HG03159 (cell line): ENCODE measurements around the gene CAMK4.

Experiments
- ATAC-seq: cut with Tn5 transposase; IDR thresholded peaks from one replicate; pipeline ENCODE4 v1.9.1; 2021; ENCODE audit warnings: mild to moderate bottlenecking, moderate library complexity; ENCODE audit not compliant: unreplicated experiment

CAMK4 gene

DNA sequence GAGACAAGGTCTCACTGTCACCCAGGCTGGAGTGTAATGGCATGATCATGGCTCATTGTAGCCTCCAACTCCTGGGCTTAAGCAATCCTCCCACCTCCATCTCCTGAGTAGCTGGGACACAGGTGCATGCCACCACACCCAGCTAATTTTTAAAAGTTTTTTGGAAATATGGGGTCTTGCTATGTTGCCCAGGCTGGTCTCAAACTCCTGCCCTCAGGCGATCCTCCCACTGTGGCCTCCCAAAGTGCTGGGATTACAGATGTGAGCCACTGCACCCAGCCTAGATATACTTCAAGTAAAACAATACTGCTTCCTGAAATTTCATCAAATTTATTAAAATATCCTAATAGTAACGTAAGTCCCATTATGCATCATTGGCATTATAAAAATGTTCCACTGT, 254.7 kb downstream of the CAMK4 start:
- no peak for ATAC-seq

DNA sequence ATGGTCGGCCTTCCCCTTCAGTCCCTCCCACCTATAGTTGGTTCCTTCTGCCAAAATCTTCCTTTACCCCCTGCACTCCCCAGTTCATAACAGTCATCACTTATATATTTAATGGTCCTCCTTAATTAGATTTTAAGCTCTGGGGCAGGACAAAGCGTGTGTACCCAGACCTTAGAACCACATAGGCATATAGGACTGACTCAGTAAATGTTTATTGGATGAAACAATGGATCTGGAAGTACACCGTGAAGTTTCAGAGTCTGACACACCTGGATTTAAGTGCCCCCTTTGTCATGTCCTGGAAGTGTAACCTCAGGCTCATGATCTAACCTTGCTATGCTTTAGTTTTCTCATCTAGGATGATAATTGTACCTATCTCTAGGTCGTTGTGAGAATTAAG, 256.2 kb downstream of the CAMK4 start:
- no peak for ATAC-seq

DNA sequence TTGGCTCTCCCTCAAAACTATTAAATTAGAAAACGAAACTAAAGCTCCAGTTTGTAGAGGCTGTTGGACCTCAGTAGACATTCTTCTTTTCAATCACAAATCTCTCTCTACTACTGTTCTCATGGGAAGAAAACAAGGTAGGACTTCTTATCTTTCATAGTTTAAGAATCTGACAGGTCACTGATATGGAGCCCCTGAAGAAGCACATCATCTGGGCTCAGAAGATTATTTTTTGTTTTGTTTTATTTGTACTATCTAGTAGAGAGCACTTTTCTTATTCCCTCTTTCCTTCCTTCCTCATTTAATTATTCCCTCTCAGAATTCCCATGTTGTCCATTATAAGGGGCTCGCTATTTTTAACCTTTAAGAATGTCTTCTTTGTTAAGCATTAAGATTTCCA, 261.9 kb downstream of the CAMK4 start:
- no peak for ATAC-seq

DNA sequence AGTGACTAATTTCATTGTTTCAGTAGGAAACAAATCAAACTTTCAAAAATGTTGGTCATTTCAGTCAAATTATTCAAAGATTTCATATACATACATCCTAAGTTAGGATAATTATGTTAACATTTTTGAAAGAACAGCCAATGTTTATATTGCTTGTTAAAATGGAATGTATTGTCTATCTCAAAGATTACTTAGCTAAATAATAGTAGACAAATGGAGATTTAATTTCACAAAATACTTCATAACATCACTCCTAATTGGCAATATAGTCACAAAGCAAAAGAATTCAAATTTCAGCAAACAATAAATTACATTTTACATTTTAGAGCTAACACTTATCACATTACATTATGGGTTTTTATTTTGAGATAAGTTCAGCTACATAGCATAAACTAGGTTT, 262.7 kb downstream of the CAMK4 start:
- no peak for ATAC-seq

DNA sequence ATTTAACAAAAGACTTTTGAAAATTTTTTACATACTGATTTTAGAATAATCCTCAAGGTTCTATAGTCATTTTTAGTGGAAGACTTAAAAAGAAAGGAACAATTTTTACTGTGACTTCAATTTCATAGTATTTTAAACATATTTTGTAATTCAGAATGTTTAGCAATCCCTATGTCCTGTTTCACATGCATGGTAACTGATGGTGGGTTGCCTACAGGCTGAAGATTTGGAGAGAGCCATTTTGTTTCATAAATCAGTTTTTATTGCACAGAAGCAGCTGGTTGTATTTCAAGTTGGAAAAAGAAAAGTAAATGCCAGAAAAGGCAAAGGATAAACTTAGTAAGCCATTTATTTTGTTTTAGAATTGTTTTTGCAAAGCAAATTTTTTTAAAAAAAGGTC, 264.2 kb downstream of the CAMK4 start:
- no peak for ATAC-seq

DNA sequence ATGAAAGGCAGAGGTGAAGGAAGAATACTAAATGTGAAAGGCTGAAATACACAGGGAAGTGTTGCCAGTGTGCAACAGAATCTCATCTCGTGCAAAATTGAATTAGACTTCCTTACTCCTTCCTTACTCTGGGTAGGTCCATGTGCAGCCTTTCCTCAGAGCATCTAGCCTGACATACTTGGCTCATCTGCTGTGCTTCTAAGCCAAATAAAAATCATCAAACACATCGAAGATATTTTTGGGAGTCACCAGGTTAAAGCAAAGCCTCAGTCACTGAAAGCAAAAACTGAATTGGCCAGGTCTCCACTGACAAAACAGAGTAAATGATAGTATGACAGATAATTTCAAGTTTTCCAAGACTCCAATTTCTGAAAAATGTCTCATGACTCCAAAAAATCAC, 268.8 kb downstream of the CAMK4 start:
- no peak for ATAC-seq

DNA sequence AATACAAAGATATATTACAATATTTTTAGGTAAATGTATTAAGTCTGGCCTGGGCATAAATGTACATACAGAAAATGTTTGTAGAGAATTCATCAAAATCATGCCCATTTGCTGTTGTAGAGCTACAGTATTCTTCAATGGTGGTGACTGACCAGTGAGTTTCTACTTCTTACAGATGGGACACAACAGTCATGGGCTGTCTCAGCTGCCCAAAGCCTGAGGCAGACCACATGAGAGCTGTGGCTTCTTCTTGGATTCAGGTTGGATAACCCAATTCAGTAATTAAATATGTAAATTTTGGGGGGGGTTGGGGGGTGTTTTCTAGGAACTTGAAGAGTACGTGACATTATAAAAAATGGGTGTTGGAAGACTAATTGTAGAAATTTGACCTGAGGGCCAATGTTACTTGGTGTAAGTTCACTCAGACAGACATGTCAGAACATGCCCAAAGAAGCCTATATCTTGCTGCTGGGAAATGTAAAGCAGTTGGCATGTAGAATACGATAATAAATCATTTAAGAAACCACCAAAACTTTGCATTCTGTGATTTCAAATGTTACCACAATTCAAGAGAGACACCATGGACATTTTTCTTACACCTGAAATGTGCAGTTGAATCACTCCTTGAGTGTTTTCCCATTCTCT, 270.3 kb downstream of the CAMK4 start:
- ATAC-seq: no peak

DNA sequence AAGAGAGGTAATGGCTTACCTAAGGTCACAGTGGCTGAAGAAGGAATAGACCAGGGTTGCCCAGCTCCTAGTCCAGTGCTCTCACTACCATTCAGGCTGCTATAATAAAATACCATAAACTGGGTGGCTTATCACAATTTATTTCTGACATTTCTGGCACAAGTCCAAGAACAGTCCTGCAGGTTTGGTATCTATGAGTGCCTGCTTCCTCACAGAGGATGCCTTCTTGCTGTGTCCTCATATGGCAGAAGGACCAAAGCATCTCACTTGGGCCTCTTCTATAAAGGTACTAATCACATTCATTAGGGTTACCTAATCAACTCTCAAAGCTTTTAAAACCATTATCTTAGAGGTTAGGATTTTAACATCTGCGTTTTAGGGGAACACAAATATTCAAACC, 271.0 kb downstream of the CAMK4 start:
- ATAC-seq: no peak

DNA sequence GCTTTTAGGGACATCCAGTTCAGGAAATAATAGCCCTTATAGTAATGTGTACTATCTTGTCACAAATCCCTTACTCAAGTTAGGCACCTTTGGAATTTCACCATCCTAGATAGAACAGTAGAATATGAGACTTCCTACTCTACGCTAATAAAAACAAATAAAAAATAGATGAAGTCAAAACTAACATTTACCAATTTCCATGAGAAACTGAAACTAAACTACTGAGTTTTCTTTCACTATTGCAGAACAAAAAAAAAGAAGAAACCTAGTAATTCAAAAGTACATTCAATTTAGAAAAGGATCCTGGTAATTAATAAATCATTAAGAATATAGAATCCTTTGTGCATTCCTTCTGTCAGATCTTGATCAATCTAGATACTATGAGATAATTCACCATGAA, 274.2 kb downstream of the CAMK4 start:
- ATAC-seq: no peak

DNA sequence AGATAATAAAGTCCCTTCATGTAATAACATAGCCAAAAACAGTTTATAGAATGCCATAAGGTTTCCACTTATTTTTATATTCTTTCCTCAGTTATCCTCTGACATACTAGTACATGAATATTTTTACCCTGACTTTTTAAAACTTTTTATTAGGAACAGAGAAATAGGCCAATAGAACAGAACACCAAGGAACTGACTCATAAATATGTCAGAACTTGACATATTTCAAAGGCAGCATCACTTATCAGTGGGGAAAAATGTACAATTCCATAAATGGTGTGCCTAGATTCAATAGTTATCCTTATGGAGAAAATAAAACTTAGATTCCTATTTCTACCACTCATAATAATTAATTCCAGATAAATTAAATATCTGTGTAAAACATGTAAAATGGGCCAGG, 278.8 kb downstream of the CAMK4 start:
- ATAC-seq: no peak

DNA sequence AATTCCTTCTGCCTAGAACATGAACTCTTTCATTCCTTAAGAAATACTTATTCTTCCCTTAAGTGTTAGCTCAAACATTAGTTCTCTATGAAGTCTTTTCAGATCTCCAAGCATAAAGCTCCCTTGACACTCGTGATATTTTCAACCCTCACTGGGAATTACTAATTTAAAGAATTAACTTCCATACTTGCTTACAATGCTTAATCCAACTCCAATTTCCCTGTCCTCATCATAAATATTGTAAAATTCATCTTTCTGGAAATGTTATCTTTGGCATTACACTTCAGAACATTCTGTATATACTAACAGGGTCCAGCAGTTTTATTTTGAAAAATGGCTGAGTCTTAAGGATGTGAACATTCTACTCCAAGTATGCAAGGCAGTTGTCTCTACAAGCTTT, 280.9 kb downstream of the CAMK4 start:
- no peak for ATAC-seq

DNA sequence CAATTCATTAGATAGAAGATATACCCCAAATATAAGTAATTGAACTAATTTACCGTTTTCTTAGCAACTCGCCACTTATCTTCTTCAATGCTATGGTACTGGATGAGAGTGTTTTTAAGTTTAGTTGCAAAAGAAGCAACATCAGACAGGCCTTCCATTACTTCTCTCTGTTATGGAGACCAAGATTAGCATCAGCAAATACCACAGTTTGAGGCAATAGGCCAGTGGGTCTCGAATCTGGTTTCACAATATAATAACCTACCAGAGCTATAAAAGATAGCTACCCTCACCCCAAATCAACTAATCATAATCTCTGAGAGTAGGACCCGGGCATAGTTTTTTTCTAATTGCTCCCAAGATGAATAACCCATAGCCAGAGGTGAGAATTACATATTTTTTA, 283.1 kb downstream of the CAMK4 start:
- no peak for ATAC-seq

DNA sequence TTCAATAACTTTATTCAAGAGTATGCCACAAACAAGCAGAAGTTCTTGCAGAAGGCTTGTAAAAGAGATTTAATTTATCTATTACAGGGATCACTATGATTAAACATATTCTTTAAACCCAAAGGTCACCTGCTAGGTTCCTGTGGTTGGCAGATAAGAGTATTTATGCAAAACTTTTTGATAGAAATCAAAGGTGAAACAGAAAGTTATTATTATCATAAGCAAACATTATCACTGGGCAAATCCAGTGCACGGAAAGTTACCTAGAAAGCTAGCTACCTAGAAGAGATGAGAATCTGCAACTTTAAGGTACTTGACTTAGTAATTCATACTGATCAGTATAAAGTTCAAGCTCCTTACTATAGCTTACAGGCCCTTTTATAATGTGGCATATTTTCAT, 284.9 kb downstream of the CAMK4 start:
- ATAC-seq: no peak

DNA sequence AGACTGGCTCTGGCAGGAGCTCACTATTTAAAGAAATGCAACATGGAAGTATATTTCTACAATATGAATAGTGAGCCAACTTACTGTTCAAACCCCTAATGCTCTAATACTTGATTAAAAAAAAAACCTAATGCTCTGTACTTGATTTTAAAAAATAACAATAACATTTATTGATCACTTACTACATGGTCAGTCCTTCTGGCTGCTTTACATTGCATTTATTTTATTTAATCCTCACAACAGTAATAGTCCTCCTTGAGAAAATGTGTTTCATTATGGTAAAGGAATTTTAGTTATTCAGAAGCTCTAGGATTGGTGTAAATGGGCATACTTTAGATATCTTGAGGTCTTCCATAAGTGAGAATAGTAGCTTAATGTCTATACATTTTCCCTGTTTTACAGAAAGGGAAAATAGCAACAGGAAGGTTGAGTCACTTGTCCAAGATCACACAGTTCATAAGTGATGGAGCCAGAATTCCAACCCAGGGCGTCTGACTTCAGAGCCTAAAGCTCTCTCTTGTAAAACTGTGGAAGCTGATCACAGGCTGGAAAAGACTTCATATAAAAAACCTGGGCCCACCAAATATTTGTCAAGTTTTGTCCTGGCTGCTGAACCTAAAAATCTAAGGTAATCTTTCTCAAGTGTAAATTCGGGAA, 287.1 kb downstream of the CAMK4 start:
- no peak for ATAC-seq

DNA sequence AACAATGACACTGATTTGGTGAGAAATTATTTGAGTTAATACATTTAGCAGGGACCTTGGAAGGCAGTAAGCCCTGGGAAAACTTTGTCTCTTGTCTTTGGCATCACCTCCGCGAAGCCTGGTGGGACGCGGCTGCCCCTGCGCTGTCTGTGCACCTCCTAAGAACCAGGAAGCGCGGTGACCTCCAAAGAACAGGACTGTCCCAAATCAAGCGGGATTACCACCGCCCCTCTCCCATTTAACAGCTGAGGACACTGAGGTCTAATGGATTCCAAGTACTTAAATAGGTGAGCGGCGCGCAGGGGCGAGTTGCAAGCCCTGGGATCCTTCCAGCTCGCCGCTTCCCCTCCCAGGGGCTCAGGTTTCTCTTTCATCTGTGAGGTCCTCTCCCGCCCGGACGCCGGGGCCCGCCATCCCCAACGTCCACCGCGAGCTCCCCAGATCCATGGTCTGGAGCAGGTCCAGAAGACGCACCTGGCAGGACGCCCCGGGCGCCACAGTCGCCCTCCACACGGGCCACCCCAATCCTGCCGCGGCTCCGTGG, 287.7 kb downstream of the CAMK4 start:
- ATAC-seq: peak; percentile 12

DNA sequence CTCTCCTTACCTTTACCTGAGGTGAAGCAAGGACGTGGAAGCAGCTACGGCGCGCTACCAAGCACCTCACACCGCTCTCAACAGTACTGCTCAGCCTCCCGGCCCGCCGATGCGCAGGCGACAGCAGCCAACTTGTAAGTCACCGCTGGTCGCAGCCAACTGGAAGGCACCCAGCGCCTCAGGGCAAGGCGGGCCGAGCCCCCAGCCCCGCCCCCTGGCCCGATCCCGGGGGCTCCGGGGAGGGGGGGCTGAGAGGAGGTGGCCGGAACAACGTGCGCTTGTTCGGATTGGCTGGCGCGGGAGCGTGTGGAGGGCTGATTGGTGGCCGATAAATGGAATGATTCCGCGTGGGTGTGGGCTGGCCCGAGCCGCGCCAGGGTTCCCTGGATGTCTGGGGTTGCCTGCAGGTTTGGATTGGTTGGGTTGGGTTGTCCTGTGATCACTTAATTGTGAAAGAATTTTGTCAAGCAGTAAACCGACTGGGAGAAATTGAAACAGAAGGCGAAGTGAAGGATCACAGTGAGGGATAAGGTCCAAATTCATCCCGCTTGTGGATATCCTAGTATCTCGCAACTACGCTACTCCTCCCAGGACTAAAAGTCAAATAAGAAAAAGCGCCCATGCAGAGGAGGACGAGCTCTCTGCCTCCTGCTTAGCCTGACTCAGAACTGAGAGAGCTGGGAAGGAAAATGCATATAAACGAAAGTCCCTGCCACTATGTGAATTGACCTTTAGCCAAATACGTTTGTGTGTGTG, 288.4 kb downstream of the CAMK4 start, which contains the start of gene STARD4:
Gene STARD4, minus strand, starts transcription at position 161 of the 756 bp plus-strand sequence. CDS start 5,102 bp downstream, outside the sequence.
- ATAC-seq: peak; percentile 91

DNA sequence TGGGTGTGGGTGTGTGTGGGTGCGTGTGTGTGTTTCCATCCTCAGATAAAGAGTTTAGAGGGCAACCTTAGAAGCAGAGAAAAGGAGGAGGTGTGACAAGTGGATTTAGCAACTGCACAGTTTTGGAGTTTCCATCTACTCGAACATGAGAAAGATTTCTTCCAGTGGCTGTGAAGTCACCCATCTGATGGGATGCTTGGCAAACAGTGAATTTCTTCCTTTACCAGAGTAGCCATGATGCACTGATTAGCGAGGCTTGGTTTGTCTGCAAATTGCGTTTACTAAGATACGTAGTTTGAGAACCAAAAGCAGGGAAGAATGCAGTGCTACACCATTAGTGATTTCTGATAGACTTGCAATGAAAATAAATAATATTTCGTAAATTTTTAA, 288.9 kb downstream of the CAMK4 start:
- no peak for ATAC-seq

DNA sequence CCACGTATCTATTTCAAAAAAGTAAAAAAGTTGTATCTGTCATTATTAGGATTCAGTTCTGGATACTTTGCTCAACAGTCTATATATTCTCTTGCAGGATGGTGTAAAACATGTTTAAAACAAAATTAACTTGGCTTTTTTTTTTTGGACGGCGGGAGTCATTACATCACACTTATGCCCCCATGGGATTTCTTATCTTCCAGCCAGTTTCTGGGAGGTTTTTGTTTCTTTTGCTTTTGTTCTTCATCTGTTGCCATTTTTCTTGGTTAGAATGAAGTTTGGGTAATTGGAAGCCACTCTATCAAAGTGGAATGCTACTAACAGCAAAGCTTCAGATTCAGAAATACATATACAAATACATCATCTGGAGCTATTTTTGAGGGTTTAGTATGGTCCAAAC, 289.9 kb downstream of the CAMK4 start:
- ATAC-seq: no peak

DNA sequence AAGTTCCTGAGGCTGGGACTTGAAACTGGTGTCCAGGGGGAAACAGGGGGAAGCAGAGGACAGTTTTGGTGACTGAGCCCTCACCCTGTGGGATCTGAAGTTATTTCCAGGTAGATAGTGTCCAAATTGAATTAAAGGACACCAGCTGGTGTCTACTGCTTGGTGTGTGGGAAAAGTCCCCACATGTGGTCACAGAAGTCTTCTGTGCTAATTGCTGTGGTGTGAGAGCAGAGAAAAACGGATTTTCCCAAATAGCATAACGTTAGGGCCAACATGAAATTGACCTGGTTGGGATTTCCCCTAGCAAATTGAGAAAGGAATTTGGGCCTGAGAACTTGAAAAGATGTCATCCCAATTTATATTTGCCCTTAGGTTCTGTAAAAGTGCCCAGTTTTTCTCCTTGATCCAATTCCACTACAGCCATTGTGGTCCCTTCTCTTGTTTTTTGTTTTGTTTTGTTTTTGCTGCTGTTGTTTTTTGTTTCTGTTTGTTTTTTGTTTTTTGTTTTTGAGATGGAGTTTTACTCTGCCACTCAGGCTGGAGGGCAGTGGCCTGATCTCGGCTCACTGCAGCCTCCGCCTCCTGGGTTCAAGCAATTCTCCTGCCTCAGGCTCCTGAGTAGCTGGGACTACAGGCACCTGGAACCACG, 293.8 kb downstream of the CAMK4 start:
- ATAC-seq: no peak

DNA sequence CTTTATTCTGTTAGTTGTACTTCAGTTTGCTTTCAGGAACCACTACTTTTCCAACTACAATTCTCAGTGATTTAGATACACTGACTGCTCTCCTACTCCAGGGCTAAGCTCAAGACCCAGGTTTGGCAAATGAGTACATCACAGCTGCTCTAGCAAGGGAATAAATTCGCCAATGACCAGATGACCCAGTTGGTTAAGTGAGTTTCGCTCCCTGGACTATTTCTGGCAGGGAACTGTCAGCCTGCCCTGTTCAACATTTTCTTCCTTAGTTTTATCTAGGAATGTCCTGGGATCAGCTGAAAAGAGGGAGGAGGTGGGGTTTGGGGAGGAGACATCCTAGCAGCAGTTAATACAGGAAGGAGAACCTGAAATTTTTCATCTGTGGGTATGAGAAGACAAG, 294.6 kb downstream of the CAMK4 start:
- no peak for ATAC-seq

DNA sequence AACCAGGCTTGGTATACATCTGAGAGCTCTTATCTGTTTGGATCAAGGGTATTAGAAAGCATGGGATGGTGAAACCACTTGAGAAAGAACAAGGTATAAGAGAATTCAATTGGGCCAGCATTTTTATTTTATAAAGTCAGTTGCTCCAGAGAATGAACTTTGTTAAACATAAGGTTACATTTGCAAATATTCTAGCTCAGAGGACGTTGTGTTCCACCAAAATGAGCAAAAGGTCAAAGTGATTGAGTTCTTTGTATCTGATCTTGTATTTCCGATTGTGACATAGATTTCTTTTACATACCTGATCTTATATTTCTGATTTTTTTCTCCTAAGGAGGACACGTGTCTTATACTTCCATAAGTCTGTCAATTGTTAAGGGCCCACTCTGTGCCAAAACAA, 296.7 kb downstream of the CAMK4 start:
- no peak for ATAC-seq
